IMR-90 (cell line): ENCODE data around the gene SERPINB5. TPM values are rescaled to one million over a fixed set of nuclear protein-coding genes. Genes with fewer than 3 reads are reported as not detected.

Experiments
- ATAC-seq: fragments of 200-7000 bp; cut with Tn5 transposase; 2 replicates; pipeline ENCODE4 v1.9.1; 2020; ENCODE audit warnings: low read depth, mild to moderate bottlenecking, moderate library complexity
- BruUV-seq: library from RNA; stranded (reverse); fragments of 400-500 nt; replicated peaks from 2 replicates; lab custom pipeline; 2021; lab: Mats Ljungman, UMichigan
- CTCF ChIA-PET: fragments of 300-600 bp; formaldehyde crosslinking; extraction: SDS; loops from one replicate; lab custom pipeline; 2021; ENCODE audit warnings: antibody characterized with exemption; lab: Yijun Ruan, JAX
- POLR2A ChIA-PET: fragments of 300-600 bp; sonication (Branson Sonifier 250); formaldehyde crosslinking; loops from one replicate; lab custom pipeline; 2022; ENCODE audit warnings: antibody characterized with exemption; ENCODE audit not compliant: unreplicated experiment; lab: Charles Lee
- DNase-seq: peaks from one replicate; pipeline ENCODE4 v3.0.0; 2013
- H2AFZ ChIP-seq: replicated peaks from 2 replicates; pipeline ENCODE3; 2013; ENCODE audit warnings: low read length, mild to moderate bottlenecking; ENCODE audit not compliant: poor library complexity
- H2AK5ac ChIP-seq: 2 replicates; pipeline ENCODE4 v1.6.1; 2013; ENCODE audit warnings: low read depth, low read length, inconsistent platforms
- H2AK9ac ChIP-seq: replicated peaks from 2 replicates; pipeline ENCODE3; 2013; ENCODE audit warnings: mild to moderate bottlenecking, low read depth, low read length, moderate library complexity; ENCODE audit not compliant: poor library complexity
- H2BK120ac ChIP-seq: 2 replicates; pipeline ENCODE4 v1.6.1; 2013; ENCODE audit warnings: low read depth, low read length, inconsistent platforms
- H2BK15ac ChIP-seq: 3 replicates; pipeline ENCODE4 v1.6.1; 2013; ENCODE audit warnings: low read depth, low read length, inconsistent platforms
- H2BK20ac ChIP-seq: 2 replicates; pipeline ENCODE4 v1.6.1; 2013; ENCODE audit warnings: low read depth, mild to moderate bottlenecking, inconsistent platforms, low read length, moderate library complexity
- H2BK5ac ChIP-seq: 2 replicates; pipeline ENCODE4 v1.6.1; 2013; ENCODE audit warnings: mild to moderate bottlenecking, low read depth, low read length, inconsistent platforms; ENCODE audit not compliant: poor library complexity, severe bottlenecking
- H3K14ac ChIP-seq: replicated peaks from 2 replicates; pipeline ENCODE4 v1.6.1; 2013; ENCODE audit warnings: low read depth, low read length, inconsistent platforms
- H3K18ac ChIP-seq: 2 replicates; pipeline ENCODE4 v1.6.1; 2013; ENCODE audit warnings: low read depth, low read length, control low read depth
- H3K23ac ChIP-seq: 2 replicates; pipeline ENCODE4 v1.6.1; 2013; ENCODE audit warnings: low read depth, low read length, inconsistent platforms
- H3K27ac ChIP-seq: 2 replicates; pipeline ENCODE4 v1.5.1; 2013; ENCODE audit warnings: mild to moderate bottlenecking, control low read depth, low read length; ENCODE audit not compliant: insufficient read depth
- H3K27me3 ChIP-seq: 2 replicates; pipeline ENCODE4 v1.6.1; 2013; ENCODE audit warnings: low read length; ENCODE audit not compliant: control insufficient read depth, insufficient read depth
- H3K36me3 ChIP-seq: 2 replicates; pipeline ENCODE4 v1.6.1; 2013; ENCODE audit warnings: low read length, mixed read lengths; ENCODE audit not compliant: control insufficient read depth, insufficient read depth
- H3K4ac ChIP-seq: 2 replicates; pipeline ENCODE4 v1.6.1; 2013; ENCODE audit warnings: low read depth, low read length, inconsistent platforms
- H3K4me1 ChIP-seq: 2 replicates; pipeline ENCODE4 v1.6.1; 2013; ENCODE audit warnings: low read length, mixed read lengths; ENCODE audit not compliant: control insufficient read depth, insufficient read depth
- H3K4me2 ChIP-seq: 2 replicates; pipeline ENCODE4 v1.6.1; 2013; ENCODE audit warnings: low read depth, mild to moderate bottlenecking, control low read depth, low read length, moderate library complexity
- H3K4me3 ChIP-seq: 2 replicates; pipeline ENCODE4 v1.5.1; 2013; ENCODE audit warnings: low read depth, mild to moderate bottlenecking, control low read depth, low read length, moderate library complexity; ENCODE audit not compliant: insufficient read depth
- H3K56ac ChIP-seq: 2 replicates; pipeline ENCODE4 v1.6.1; 2013; ENCODE audit warnings: low read length, inconsistent platforms; ENCODE audit not compliant: insufficient read depth; ENCODE audit errors: extremely low read depth
- H3K79me1 ChIP-seq, 2 experiments: 2 replicates each; pipeline ENCODE4 v1.6.1; 2013; ENCODE audit warnings: low read length in 2 of 2, inconsistent platforms in 1 of 2, low read depth in 1 of 2
- H3K9ac ChIP-seq: 2 replicates; pipeline ENCODE4 v1.6.1; 2013; ENCODE audit warnings: low read depth, low read length, control low read depth
- H3K9me1 ChIP-seq: 2 replicates; pipeline ENCODE4 v1.6.1; 2013; ENCODE audit warnings: low read length, inconsistent platforms; ENCODE audit not compliant: insufficient read depth
- H3K9me3 ChIP-seq: 2 replicates; pipeline ENCODE4 v1.6.1; 2013; ENCODE audit warnings: low read length; ENCODE audit not compliant: control insufficient read depth, insufficient read depth
- H4K20me1 ChIP-seq: 2 replicates; pipeline ENCODE4 v1.6.1; 2013; ENCODE audit warnings: low read length, inconsistent platforms; ENCODE audit not compliant: insufficient read depth
- H4K5ac ChIP-seq: 2 replicates; pipeline ENCODE4 v1.6.1; 2013; ENCODE audit warnings: mild to moderate bottlenecking, low read depth, low read length, control low read depth
- H4K8ac ChIP-seq, 2 experiments: 2 replicates each; pipeline ENCODE4 v1.6.1; 2013; ENCODE audit warnings: low read depth in 2 of 2, low read length in 2 of 2, control low read depth in 1 of 2, inconsistent platforms in 1 of 2
- H4K91ac ChIP-seq: 2 replicates; pipeline ENCODE4 v1.6.1; 2013; ENCODE audit warnings: low read depth, low read length, inconsistent platforms; ENCODE audit not compliant: insufficient read depth
- BHLHE40 ChIP-seq: fragments of 150-350 bp; IDR thresholded peaks from 2 replicates; pipeline ENCODE4 v1.6.1; 2016; ENCODE audit warnings: mild to moderate bottlenecking, low read depth, low read length
- CEBPB ChIP-seq: IDR thresholded peaks from 2 replicates; pipeline ENCODE4 v1.6.1; 2012; ENCODE audit warnings: low read depth, low read length, improper control_type of control experiment
- FOS ChIP-seq: fragments of 150-350 bp; IDR thresholded peaks from 2 replicates; pipeline ENCODE4 v1.6.1; 2016; ENCODE audit warnings: low read depth, low read length
- MAFK ChIP-seq: IDR thresholded peaks from 2 replicates; pipeline ENCODE4 v1.6.1; 2012; ENCODE audit warnings: low read depth, low read length, improper control_type of control experiment
- MAZ ChIP-seq: IDR thresholded peaks from 2 replicates; pipeline ENCODE4 v1.6.1; 2012; ENCODE audit warnings: low read depth, mild to moderate bottlenecking, low read length, improper control_type of control experiment, moderate library complexity, borderline replicate concordance
- MXI1 ChIP-seq: IDR thresholded peaks from 2 replicates; pipeline ENCODE4 v1.6.1; 2012; ENCODE audit warnings: low read depth, mild to moderate bottlenecking, low read length, moderate library complexity, borderline replicate concordance
- NFE2L2 ChIP-seq: fragments of 150-350 bp; IDR thresholded peaks from 2 replicates; pipeline ENCODE4 v1.6.1; 2016; ENCODE audit warnings: low read depth, mild to moderate bottlenecking, low read length
- POLR2A ChIP-seq: IDR thresholded peaks from 2 replicates; pipeline ENCODE4 v1.6.1; 2012; ENCODE audit warnings: mild to moderate bottlenecking, low read depth, low read length
- RAD21 ChIP-seq: IDR thresholded peaks from 2 replicates; pipeline ENCODE4 v1.6.1; 2012; ENCODE audit warnings: low read length, improper control_type of control experiment
- RCOR1 ChIP-seq: IDR thresholded peaks from 2 replicates; pipeline ENCODE4 v1.6.1; 2012; ENCODE audit warnings: mild to moderate bottlenecking, low read length, improper control_type of control experiment; ENCODE audit not compliant: insufficient replicate concordance
- RFX5 ChIP-seq: IDR thresholded peaks from 2 replicates; pipeline ENCODE4 v1.8.0; 2012; ENCODE audit warnings: low read depth, mild to moderate bottlenecking, low read length, moderate library complexity
- WGBS, 2 experiments: methylation state at CpG; one replicate each; pipeline versions ENCODE4 v1.1.5 to v1.1.7; 2013; ENCODE audit warnings: missing lambda C conversion rate in 2 of 2; ENCODE audit not compliant: insufficient read length in 1 of 2; ENCODE audit errors: extremely low coverage in 2 of 2; 5-methylcytosine and 5-hydroxymethylcytosine counted together
- dilution Hi-C: fragments of 300-500 bp; cut with HindIII; formaldehyde crosslinking; loops from one replicate; pipeline ENCODE4 v1.14.3; 2018; ENCODE audit warnings: low sequenced_read_pairs; ENCODE audit not compliant: unreplicated experiment
- in situ Hi-C: fragments of 300-500 bp; cut with MboI; formaldehyde crosslinking; loops from 3 replicates; pipeline ENCODE4 v1.14.3; 2019; ENCODE audit warnings: low sequenced_read_pairs, inconsistent platforms, mixed read lengths
- intact Hi-C: fragments of 100-400 bp; cut with micrococcal nuclease; formaldehyde crosslinking; loops from 2 replicates; pipeline ENCODE4 v1.10.0; 2022
- polyA plus RNA-seq, 3 experiments: library from polyadenylated mRNA; depleted of rRNA; stranded (reverse); fragments of >200 nt; gene quantifications; 2 replicates each; pipeline ENCODE4 v1.2.3, GENCODE V29; 2012; ENCODE audit warnings: low replicate concordance in 1 of 3
- total RNA-seq: library from RNA; depleted of rRNA; stranded (reverse); fragments of >200 nt; gene quantifications from 2 replicates; pipeline ENCODE4 v1.2.3, GENCODE V29; 2012
- TF ChIP-seq, protein P1 (sequence below): conservative IDR thresholded peaks from 2 replicates; pipeline ENCODE4 v1.5.1; 2012; ENCODE audit warnings: mild to moderate bottlenecking, low read depth, low read length, improper control_type of control experiment
- TF ChIP-seq, protein P2 (sequence below): fragments of 150-350 bp; IDR thresholded peaks from 2 replicates; pipeline ENCODE4 v1.6.1; 2017; ENCODE audit warnings: mild to moderate bottlenecking, antibody characterized with exemption, low read length, low read depth

The SERPINB5 gene
- total and polyA plus RNA-seq, 2 of the 4 experiments (the other 2 are of a cell fraction): not detected

DNA sequence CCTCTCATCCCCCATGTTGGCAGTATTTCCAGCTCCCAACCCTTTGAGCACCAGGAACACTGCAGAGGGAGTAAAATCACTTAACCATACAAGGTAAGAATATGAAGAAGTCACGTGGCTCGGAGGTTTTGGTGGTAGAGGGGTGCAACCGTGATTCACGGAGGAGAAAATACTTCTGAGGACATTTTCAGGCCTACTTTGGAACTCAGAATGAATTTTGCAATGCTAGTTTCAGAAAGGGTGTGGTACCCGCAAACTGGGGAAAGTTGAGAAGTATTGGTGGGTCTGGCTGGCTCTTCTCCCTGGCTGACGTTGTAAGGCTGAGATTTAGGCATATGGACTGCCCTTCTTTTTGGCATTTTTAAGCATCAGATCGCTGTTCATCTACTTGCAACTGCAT lies 442 bp downstream of the SERPINB5 start:
- ATAC-seq: no peak
- Histone ChIP-seq H4K8ac (no peak overlapping the region), H3K4ac (no peak overlapping the region), H2BK20ac (no peak overlapping the region), H2BK15ac (no peak overlapping the region), H2BK120ac (no peak overlapping the region), H4K5ac (no peak overlapping the region), H3K4me2 (no peak overlapping the region), H3K56ac (no peak overlapping the region), H4K20me1 (no peaks in the 10 kb centered on the region), H2AK9ac (no peak overlapping the region), H2AFZ (no peak overlapping the region), H2AK5ac (no peak overlapping the region), H3K18ac (no peak overlapping the region), H3K9me3 (no peaks in the 10 kb centered on the region), H3K23ac (no peak overlapping the region), H3K27ac (no peak overlapping the region), H3K27me3 (peaks cover 3% of the 10 kb centered on the region), H3K14ac (no peak overlapping the region), H3K9ac (no peak overlapping the region), H3K4me3 (no peak overlapping the region), H3K79me1 (no peaks in the 10 kb centered on the region), H2BK5ac (no peak overlapping the region), H3K36me3 (no peaks in the 10 kb centered on the region), H3K4me1 (no peaks in the 10 kb centered on the region), H4K91ac (no peak overlapping the region), H3K9me1 (no peaks in the 10 kb centered on the region)
- ChIA-PET POLR2A (no interaction called here), CTCF (no interaction called here)
- no CpG with 5 or more reads among the region's 7 CpGs for WGBS, 2 experiments
- TF ChIP-seq BHLHE40 (no peak), RCOR1 (no peak), POLR2A (no peak), CEBPB (no peak), MXI1 (no peak), MAZ (no peak), NFE2L2 (no peak), RFX5 (no peak), MAFK (no peak), RAD21 (no peak), FOS (no peak)
- TF ChIP-seq, protein P1, sequence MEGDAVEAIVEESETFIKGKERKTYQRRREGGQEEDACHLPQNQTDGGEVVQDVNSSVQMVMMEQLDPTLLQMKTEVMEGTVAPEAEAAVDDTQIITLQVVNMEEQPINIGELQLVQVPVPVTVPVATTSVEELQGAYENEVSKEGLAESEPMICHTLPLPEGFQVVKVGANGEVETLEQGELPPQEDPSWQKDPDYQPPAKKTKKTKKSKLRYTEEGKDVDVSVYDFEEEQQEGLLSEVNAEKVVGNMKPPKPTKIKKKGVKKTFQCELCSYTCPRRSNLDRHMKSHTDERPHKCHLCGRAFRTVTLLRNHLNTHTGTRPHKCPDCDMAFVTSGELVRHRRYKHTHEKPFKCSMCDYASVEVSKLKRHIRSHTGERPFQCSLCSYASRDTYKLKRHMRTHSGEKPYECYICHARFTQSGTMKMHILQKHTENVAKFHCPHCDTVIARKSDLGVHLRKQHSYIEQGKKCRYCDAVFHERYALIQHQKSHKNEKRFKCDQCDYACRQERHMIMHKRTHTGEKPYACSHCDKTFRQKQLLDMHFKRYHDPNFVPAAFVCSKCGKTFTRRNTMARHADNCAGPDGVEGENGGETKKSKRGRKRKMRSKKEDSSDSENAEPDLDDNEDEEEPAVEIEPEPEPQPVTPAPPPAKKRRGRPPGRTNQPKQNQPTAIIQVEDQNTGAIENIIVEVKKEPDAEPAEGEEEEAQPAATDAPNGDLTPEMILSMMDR: no peak
- TF ChIP-seq, protein P2, sequence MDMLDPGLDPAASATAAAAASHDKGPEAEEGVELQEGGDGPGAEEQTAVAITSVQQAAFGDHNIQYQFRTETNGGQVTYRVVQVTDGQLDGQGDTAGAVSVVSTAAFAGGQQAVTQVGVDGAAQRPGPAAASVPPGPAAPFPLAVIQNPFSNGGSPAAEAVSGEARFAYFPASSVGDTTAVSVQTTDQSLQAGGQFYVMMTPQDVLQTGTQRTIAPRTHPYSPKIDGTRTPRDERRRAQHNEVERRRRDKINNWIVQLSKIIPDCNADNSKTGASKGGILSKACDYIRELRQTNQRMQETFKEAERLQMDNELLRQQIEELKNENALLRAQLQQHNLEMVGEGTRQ: no peak
- dilution Hi-C loops (no loop called here), in situ Hi-C loops (no loop called here), intact Hi-C loops (no loop called here)
- BruUV-seq: no TSS peak
- DNase-seq: no peak
